HepG2 (cell line): ENCODE measurements around the gene ANKRD13C. TPM values are rescaled to one million over a fixed set of nuclear protein-coding genes. Genes with fewer than 3 reads are reported as not detected.

Experiments used
- EZH2 ChIP-seq: conservative IDR thresholded peaks from 2 replicates; pipeline ENCODE4 v1.6.1; 2012; ENCODE audit warnings: mild to moderate bottlenecking, low read depth, low read length, moderate library complexity
- HMGA1 ChIP-seq: sonication (generic); formaldehyde crosslinking; conservative IDR thresholded peaks from 2 replicates; pipeline ENCODE4 v1.4.0; 2020; ENCODE audit warnings: missing genetic modification reagents
- HNRNPLL ChIP-seq: fragments of 200-400 bp; formaldehyde crosslinking; IDR thresholded peaks from 2 replicates; pipeline ENCODE4 v1.6.1; 2017; ENCODE audit warnings: mild to moderate bottlenecking, low read depth, low read length; ENCODE audit not compliant: poor library complexity, severe bottlenecking
- HOXA3 ChIP-seq: sonication (generic); formaldehyde crosslinking; IDR thresholded peaks from 2 replicates; pipeline ENCODE4 v1.5.0; 2020; ENCODE audit warnings: missing genetic modification reagents
- MAFG ChIP-seq: sonication (generic); formaldehyde crosslinking; IDR thresholded peaks from 2 replicates; pipeline ENCODE4 v1.5.1; 2020; ENCODE audit warnings: mild to moderate bottlenecking, missing genetic modification reagents
- PHF5A ChIP-seq: IDR thresholded peaks from one replicate; pipeline ENCODE4 v1.6.1; 2018; ENCODE audit warnings: low read depth, missing genetic modification reagents; ENCODE audit not compliant: unreplicated experiment
- SKI ChIP-seq: fragments of 450-650 bp; IDR thresholded peaks from one replicate; pipeline ENCODE4 v1.6.1; 2018; ENCODE audit warnings: mild to moderate bottlenecking; ENCODE audit not compliant: partially characterized antibody
- SP1 ChIP-seq, 2 experiments: fragments of 450-650 bp in 1 of 2; sonication (generic) in 1 of 2; formaldehyde crosslinking in 1 of 2; IDR thresholded peaks; 2 replicates each; pipeline versions ENCODE4 v1.4.0 to v1.6.1; 2016 to 2020; ENCODE audit warnings: missing genetic modification reagents in 1 of 2
- TGIF2 ChIP-seq: IDR thresholded peaks from 2 replicates; pipeline ENCODE4 v1.6.1; 2016; ENCODE audit warnings: control low read depth, missing compliant biosample characterization
- U2AF1 ChIP-seq: fragments of 200-400 bp; formaldehyde crosslinking; optimal IDR thresholded peaks from 2 replicates; pipeline ENCODE3; 2017; ENCODE audit warnings: mild to moderate bottlenecking, low read depth, low read length
- ZBTB20 ChIP-seq: sonication (generic); formaldehyde crosslinking; IDR thresholded peaks from 2 replicates; pipeline ENCODE4 v1.8.1; 2023; ENCODE audit warnings: missing genetic modification reagents, low read depth, mild to moderate bottlenecking, borderline replicate concordance
- ZNF143 ChIP-seq: sonication (generic); formaldehyde crosslinking; IDR thresholded peaks from 2 replicates; pipeline ENCODE4 v1.4.0; 2020; ENCODE audit warnings: missing genetic modification reagents
- ZNF292 ChIP-seq: sonication (generic); formaldehyde crosslinking; IDR thresholded peaks from 2 replicates; pipeline ENCODE4 v1.8.1; 2022; ENCODE audit warnings: mild to moderate bottlenecking, low read depth, missing genetic modification reagents, borderline replicate concordance
- ZNF296 ChIP-seq: sonication (generic); formaldehyde crosslinking; conservative IDR thresholded peaks from 2 replicates; pipeline ENCODE4 v1.5.0; 2020; ENCODE audit warnings: mild to moderate bottlenecking, missing genetic modification reagents
- ZNF484 ChIP-seq: sonication (generic); formaldehyde crosslinking; IDR thresholded peaks from 2 replicates; pipeline ENCODE4 v1.5.1; 2020; ENCODE audit warnings: mild to moderate bottlenecking, low read depth, missing genetic modification reagents, borderline replicate concordance
- ZNF546 ChIP-seq: sonication (generic); formaldehyde crosslinking; conservative IDR thresholded peaks from 2 replicates; pipeline ENCODE4 v1.8.1; 2023; ENCODE audit warnings: mild to moderate bottlenecking, missing genetic modification reagents
- ZNF7 ChIP-seq: IDR thresholded peaks from 2 replicates; pipeline ENCODE4 v1.6.1; 2016; ENCODE audit warnings: missing biosample characterization, missing genetic modification reagents
- ZSCAN21 ChIP-seq: sonication (generic); formaldehyde crosslinking; IDR thresholded peaks from 2 replicates; pipeline ENCODE4 v1.8.0; 2022; ENCODE audit warnings: mild to moderate bottlenecking, missing genetic modification reagents, moderate library complexity, borderline replicate concordance
- ZSCAN9 ChIP-seq: IDR thresholded peaks from 2 replicates; pipeline ENCODE4 v1.6.1; 2016; ENCODE audit warnings: borderline replicate concordance
- polyA plus RNA-seq, 8 experiments: library from polyadenylated mRNA; depleted of rRNA in 3 of 8; stranded (reverse) in 7 of 8; unstranded in 1 of 8; fragments of >200 nt; fragmentation: Illumina TruSeq in 4 of 8; extraction: Trizol in 4 of 8; gene quantifications; 2 replicates each; pipeline versions ENCODE4 v1.2.1 to v1.2.3, GENCODE V29; 2011 to 2016; ENCODE audit warnings: low read depth in 4 of 8, missing spikeins in 1 of 8, mixed read lengths in 1 of 8; ENCODE audit not compliant: insufficient read depth in 1 of 8
- total RNA-seq, 5 experiments: library from RNA; depleted of rRNA; stranded (reverse); fragments of >200 nt; fragmentation: Illumina TruSeq; extraction: Trizol; gene quantifications; 2 replicates each; pipeline ENCODE4 v1.2.3, GENCODE V29; 2016; ENCODE audit warnings: low read depth in 1 of 5
- TF ChIP-seq, protein P1 (sequence below): IDR thresholded peaks from 2 replicates; pipeline ENCODE4 v1.6.1; 2012; ENCODE audit warnings: inconsistent platforms
- TF ChIP-seq, protein P2 (sequence below): sonication (generic); formaldehyde crosslinking; IDR thresholded peaks from 2 replicates; pipeline ENCODE4 v1.8.0; 2022; ENCODE audit warnings: mild to moderate bottlenecking, missing genetic modification reagents; ENCODE audit not compliant: insufficient replicate concordance
- TF ChIP-seq, protein P3 (sequence below): sonication (generic); formaldehyde crosslinking; IDR thresholded peaks from 2 replicates; pipeline ENCODE4 v1.4.0; 2020; ENCODE audit warnings: mild to moderate bottlenecking, low read depth, missing genetic modification reagents
- TF ChIP-seq, protein P4 (sequence below): conservative IDR thresholded peaks from 2 replicates; pipeline ENCODE4 v1.6.1; 2018; ENCODE audit warnings: missing genetic modification reagents

The ANKRD13C gene
- total and polyA plus RNA-seq, 2 of the 13 experiments (the other 11 are each of a cell fraction or from before 2014, with no cell fraction given): 6.2 to 17.6 TPM

DNA sequence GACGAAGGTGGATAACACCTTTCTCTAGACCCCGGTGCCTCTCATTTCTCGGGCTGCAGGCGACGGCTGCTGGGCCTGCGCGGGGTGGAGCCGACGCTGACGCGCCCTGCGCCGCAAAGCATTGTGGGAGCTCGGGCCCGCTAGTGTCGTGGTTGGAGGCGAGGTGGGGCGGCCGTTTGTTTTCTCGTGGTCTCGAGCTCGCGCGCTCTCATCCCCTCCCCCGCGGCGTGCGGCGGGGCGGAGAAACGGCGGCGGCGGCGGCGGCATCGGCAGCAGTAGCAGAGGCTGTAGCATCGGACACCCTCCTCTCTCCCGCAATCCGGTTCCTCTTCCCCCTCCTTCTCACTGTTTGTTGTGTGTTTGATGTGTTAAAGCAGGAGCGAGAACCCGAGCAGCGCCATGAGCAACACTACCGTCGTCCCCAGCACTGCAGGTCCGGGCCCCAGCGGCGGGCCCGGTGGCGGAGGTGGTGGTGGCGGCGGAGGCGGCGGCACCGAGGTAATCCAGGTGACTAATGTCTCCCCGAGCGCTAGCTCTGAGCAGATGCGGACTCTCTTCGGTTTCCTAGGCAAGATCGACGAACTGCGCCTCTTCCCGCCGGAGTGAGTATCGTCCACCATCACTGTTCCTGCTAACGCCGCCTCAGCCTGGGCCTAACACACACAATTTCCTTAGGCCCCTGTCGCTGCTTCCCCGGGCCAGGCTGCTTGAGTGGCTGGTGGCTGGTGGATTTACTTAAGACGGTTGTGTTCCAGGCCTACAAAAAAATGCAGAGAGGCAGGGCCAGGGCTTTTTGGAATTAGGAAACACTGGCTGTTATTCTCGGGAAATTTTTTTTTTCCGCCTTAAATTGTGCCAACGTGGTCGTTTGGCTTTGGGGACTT, 133.0 kb downstream of the ANKRD13C start, which contains the start of gene SRSF11 (continued):
- TF ChIP-seq HMGA1: no peak
- peak; percentile 90 for TF ChIP-seq ZNF143 (CRISPR knock-in tag)
- TF ChIP-seq ZNF546: 0 out of 2 replicates have a peak, but pooled peaks have one; percentile 54
- no peak for TF ChIP-seq ZNF296 (CRISPR knock-in tag)
- no peak for TF ChIP-seq ZNF484 (CRISPR knock-in tag)
- peak; percentile 82 for TF ChIP-seq HNRNPLL
- no peak for TF ChIP-seq EZH2
- TF ChIP-seq ZNF7 (CRISPR knock-in tag): no peak
- TF ChIP-seq, protein P1, sequence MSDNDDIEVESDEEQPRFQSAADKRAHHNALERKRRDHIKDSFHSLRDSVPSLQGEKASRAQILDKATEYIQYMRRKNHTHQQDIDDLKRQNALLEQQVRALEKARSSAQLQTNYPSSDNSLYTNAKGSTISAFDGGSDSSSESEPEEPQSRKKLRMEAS: peak; percentile 94
- TF ChIP-seq PHF5A (CRISPR knock-in tag): no peak
- 0 out of 2 replicates have a peak, but pooled peaks have one; percentile 26 for TF ChIP-seq ZNF292 (CRISPR knock-in tag)
- no peak for TF ChIP-seq ZSCAN9 (CRISPR knock-in tag)
- no peak for TF ChIP-seq TGIF2 (CRISPR knock-in tag)
- TF ChIP-seq, protein P2, sequence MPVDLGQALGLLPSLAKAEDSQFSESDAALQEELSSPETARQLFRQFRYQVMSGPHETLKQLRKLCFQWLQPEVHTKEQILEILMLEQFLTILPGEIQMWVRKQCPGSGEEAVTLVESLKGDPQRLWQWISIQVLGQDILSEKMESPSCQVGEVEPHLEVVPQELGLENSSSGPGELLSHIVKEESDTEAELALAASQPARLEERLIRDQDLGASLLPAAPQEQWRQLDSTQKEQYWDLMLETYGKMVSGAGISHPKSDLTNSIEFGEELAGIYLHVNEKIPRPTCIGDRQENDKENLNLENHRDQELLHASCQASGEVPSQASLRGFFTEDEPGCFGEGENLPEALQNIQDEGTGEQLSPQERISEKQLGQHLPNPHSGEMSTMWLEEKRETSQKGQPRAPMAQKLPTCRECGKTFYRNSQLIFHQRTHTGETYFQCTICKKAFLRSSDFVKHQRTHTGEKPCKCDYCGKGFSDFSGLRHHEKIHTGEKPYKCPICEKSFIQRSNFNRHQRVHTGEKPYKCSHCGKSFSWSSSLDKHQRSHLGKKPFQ (CRISPR knock-in tag): peak; percentile 81
- no peak for TF ChIP-seq MAFG (CRISPR knock-in tag)
- peak; percentile 78; the same call in 1 of the 2 replicates for TF ChIP-seq ZSCAN21
- peak; percentile 72 for TF ChIP-seq SKI
- peak; percentile 48 for TF ChIP-seq U2AF1
- TF ChIP-seq, protein P3, sequence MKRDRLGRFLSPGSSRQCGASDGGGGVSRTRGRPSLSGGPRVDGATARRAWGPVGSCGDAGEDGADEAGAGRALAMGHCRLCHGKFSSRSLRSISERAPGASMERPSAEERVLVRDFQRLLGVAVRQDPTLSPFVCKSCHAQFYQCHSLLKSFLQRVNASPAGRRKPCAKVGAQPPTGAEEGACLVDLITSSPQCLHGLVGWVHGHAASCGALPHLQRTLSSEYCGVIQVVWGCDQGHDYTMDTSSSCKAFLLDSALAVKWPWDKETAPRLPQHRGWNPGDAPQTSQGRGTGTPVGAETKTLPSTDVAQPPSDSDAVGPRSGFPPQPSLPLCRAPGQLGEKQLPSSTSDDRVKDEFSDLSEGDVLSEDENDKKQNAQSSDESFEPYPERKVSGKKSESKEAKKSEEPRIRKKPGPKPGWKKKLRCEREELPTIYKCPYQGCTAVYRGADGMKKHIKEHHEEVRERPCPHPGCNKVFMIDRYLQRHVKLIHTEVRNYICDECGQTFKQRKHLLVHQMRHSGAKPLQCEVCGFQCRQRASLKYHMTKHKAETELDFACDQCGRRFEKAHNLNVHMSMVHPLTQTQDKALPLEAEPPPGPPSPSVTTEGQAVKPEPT (CRISPR knock-in tag): no peak
- TF ChIP-seq HOXA3: peak; percentile 80; the same call in 1 of the 2 replicates
- no peak; the same call in 1 of the 2 replicates for TF ChIP-seq ZBTB20 (CRISPR knock-in tag)
- no peak for TF ChIP-seq SP1 (IDR thresholded peaks at IDR 0.05)
- TF ChIP-seq SP1 (CRISPR knock-in tag; IDR thresholded peaks at IDR 0.05): peak; percentile 65
- TF ChIP-seq, protein P4, sequence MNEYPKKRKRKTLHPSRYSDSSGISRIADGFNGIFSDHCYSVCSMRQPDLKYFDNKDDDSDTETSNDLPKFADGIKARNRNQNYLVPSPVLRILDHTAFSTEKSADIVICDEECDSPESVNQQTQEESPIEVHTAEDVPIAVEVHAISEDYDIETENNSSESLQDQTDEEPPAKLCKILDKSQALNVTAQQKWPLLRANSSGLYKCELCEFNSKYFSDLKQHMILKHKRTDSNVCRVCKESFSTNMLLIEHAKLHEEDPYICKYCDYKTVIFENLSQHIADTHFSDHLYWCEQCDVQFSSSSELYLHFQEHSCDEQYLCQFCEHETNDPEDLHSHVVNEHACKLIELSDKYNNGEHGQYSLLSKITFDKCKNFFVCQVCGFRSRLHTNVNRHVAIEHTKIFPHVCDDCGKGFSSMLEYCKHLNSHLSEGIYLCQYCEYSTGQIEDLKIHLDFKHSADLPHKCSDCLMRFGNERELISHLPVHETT (CRISPR knock-in tag): peak; percentile 85; the same call in 1 of the 2 replicates
